Measurements from ENCODE around the gene UVSSA.

UVSSA gene

DNA sequence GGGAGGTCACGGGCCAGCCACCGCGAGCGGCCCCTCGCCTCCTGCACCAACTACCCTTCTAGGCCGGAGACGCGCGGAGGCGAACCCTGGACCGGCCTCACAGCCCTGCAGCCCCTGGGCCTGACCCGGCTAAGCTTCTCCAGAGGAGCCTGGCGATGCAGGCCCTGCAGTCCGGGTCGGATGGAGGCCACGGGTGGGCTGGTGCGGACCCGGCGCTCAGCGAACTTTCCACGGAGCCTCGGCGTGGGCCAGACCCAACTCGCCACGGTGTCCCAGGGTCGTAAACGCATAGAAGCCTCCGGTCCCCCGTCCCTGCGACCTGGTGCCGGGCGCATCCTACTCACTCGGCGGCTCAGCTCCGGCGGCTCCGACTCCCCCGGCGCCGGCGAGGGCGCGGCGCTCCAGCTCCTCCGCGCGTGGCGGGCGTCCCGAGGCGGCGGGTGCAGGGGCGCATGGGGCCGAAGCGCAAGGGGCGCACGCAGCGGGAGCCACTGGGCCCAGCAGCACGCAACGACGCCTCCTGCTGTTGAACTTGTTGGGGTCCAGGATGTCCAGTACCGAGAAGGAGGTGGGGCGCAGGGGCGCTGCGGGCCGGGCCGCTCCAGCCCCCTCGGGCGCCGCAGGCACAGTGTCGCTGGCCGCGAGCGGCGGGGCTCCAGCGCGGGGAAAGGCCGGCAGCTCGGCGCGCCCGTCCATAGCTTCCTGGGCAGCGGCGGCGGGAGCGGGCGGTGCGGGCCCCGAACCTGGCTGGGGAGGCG, 58.8 kb downstream of the UVSSA start:
- Histone ChIP-seq H4K20me1 (ENCODE audit: insufficient read depth, low read length) (no peaks in the 10 kb centered on the region), H3K9ac (ENCODE audit: low read length) (no peak overlapping the region), H3K27me3 (replicated peaks; ENCODE audit: insufficient read depth, low read length) (no peaks in the 10 kb centered on the region), H3K4me1 (ENCODE audit: low read length) (no peaks in the 10 kb centered on the region), H3K4me2 (ENCODE audit: low read depth, low read length) (no peak overlapping the region), H3K27ac (ENCODE audit: low read length) (no peak overlapping the region), H3K4me3 (ENCODE audit: low read length) (no peak overlapping the region), H2AFZ (ENCODE audit: low read length) (no peak overlapping the region), H3K9me3 (replicated peaks; ENCODE audit: insufficient read depth, low read length) (no peaks in the 10 kb centered on the region), H3K79me2 (ENCODE audit: low read length) (no peaks in the 10 kb centered on the region), H3K36me3 (replicated peaks; ENCODE audit: insufficient read depth, low read length) (no peaks in the 10 kb centered on the region), H3F3A (ENCODE audit: insufficient read depth, low read length) (no peaks in the 10 kb centered on the region), H3K9me2 (replicated peaks; ENCODE audit: insufficient read depth, low read length) (no peaks in the 10 kb centered on the region)
- no peak for DNase-seq
- TF ChIP-seq EZH2phosphoT487 (IDR thresholded peaks at IDR 0.05; ENCODE audit: low read length) (no peak), CTCF (IDR thresholded peaks at IDR 0.05; ENCODE audit: low read length) (no peak), EZH2 (optimal IDR thresholded peaks at IDR 0.05; ENCODE audit: low read depth, low read length) (no peak)

- TF ChIP-seq EZH2phosphoT487 (IDR thresholded peaks at IDR 0.05; ENCODE audit: low read length), result no peak
- no peak for TF ChIP-seq CTCF (IDR thresholded peaks at IDR 0.05; ENCODE audit: low read length)
- no peak for TF ChIP-seq EZH2 (optimal IDR thresholded peaks at IDR 0.05; ENCODE audit: low read depth, low read length)
- Histone ChIP-seq H3K36me3 (replicated peaks; ENCODE audit: insufficient read depth, low read length) (no peaks in the 10 kb centered on the region), H3K27me3 (replicated peaks; ENCODE audit: insufficient read depth, low read length) (no peaks in the 10 kb centered on the region), H3K9me2 (replicated peaks; ENCODE audit: insufficient read depth, low read length) (no peaks in the 10 kb centered on the region), H3K27ac (ENCODE audit: low read length) (no peak within 1 kb of the TSS), H3K4me1 (ENCODE audit: low read length) (no peaks in the 10 kb centered on the region), H2AFZ (ENCODE audit: low read length) (no peak within 1 kb of the TSS), H3K4me3 (ENCODE audit: low read length) (no peak within 1 kb of the TSS), H3F3A (ENCODE audit: insufficient read depth, low read length) (no peaks in the 10 kb centered on the region), H3K79me2 (ENCODE audit: low read length) (no peaks in the 10 kb centered on the region), H3K9me3 (replicated peaks; ENCODE audit: insufficient read depth, low read length) (no peaks in the 10 kb centered on the region), H3K4me2 (ENCODE audit: low read depth, low read length) (no peak within 1 kb of the TSS), H3K9ac (ENCODE audit: low read length) (no peak within 1 kb of the TSS), H4K20me1 (ENCODE audit: insufficient read depth, low read length) (no peaks in the 10 kb centered on the region)
- no peak for DNase-seq
Observed at GRCh38 chr4:1406394-1406980, 59.5 kb downstream of the UVSSA start, which contains the start of gene NKX1-1. TSS of gene NKX1-1 (minus strand) at chr4:1406442. CDS start at chr4:1406442, 0 bp downstream.

DNA sequence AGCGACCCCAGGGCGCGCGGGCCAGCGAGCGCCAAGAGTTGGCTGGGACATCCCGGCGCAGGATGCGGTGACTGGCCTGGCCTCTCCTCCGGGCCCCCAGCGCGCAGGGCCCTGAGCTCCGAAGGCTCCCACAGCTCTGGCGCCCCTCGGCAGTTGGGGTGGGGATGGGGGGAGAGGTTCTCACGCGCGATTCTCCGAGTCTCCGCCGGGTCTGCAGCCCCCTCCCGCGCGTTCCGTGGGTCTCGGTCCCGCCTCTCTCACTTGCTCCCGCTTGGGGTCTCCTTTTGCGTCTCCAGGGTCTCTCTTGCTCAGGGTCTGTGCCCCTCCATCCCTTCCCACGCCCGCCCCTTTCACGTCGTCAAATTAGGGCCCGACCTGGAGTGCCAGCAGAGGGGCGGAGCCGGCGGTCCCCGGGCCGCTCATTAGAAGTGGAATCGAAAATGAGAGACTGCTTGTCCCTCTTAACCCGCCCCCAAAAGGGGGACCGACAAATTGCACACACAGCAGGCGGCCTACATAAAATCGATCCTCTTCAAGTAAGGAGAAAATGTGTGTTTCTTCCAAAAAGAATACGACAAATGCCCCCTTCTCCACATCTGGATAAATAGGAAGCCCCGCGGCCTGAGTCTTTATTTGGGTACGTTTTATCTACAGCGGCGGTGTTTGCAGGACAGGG, 60.1 kb downstream of the UVSSA start:
- H3K9ac ChIP-seq (ENCODE audit: low read length), result no peak overlapping the region
- no peaks in the 10 kb centered on the region for H3K79me2 ChIP-seq (ENCODE audit: low read length)
- TF ChIP-seq EZH2phosphoT487 (IDR thresholded peaks at IDR 0.05; ENCODE audit: low read length) (no peak), CTCF (IDR thresholded peaks at IDR 0.05; ENCODE audit: low read length) (no peak), EZH2 (optimal IDR thresholded peaks at IDR 0.05; ENCODE audit: low read depth, low read length) (no peak)
- no peaks in the 10 kb centered on the region for H3K4me1 ChIP-seq (ENCODE audit: low read length)
- H2AFZ ChIP-seq (ENCODE audit: low read length), result no peak overlapping the region
- no peak overlapping the region for H3K4me2 ChIP-seq (ENCODE audit: low read depth, low read length)
- H4K20me1 ChIP-seq (ENCODE audit: insufficient read depth, low read length), result no peaks in the 10 kb centered on the region
- no peaks in the 10 kb centered on the region for H3K9me3 ChIP-seq (replicated peaks; ENCODE audit: insufficient read depth, low read length)
- H3K27me3 ChIP-seq (replicated peaks; ENCODE audit: insufficient read depth, low read length), result no peaks in the 10 kb centered on the region
- no peaks in the 10 kb centered on the region for H3F3A ChIP-seq (ENCODE audit: insufficient read depth, low read length)
- no peak overlapping the region for H3K4me3 ChIP-seq (ENCODE audit: low read length)
- no peaks in the 10 kb centered on the region for H3K9me2 ChIP-seq (replicated peaks; ENCODE audit: insufficient read depth, low read length)
- DNase-seq, result no peak
- no peak overlapping the region for H3K27ac ChIP-seq (ENCODE audit: low read length)
- no peaks in the 10 kb centered on the region for H3K36me3 ChIP-seq (replicated peaks; ENCODE audit: insufficient read depth, low read length)

Measured in MM.1S (cell line).